Measurements from ENCODE around the gene PLXNB1. TPM values are rescaled to one million over a fixed set of nuclear protein-coding genes. Genes with fewer than 3 reads are reported as not detected.

PLXNB1 gene
- total and polyA plus RNA-seq, 2 of the 13 experiments (the other 11 are each of a cell fraction or from before 2014, with no cell fraction given): 86.0 to 143 TPM

- TF ChIP-seq ZNF563 (CRISPR knock-in tag; IDR thresholded peaks at IDR 0.05) (no peak), DR1 (CRISPR knock-in tag; IDR thresholded peaks at IDR 0.05) (0 out of 2 replicates have a peak, but pooled peaks have one; percentile 24), ZNF276 (CRISPR knock-in tag; IDR thresholded peaks at IDR 0.05; ENCODE audit: low read depth) (no peak), ZNF138 (CRISPR knock-in tag; IDR thresholded peaks at IDR 0.05; ENCODE audit: low read depth) (0 out of 2 replicates have a peak, but pooled peaks have one; percentile 27), ZFP41 (CRISPR knock-in tag; IDR thresholded peaks at IDR 0.05; ENCODE audit: borderline replicate concordance) (no peak), TGIF2 (CRISPR knock-in tag; IDR thresholded peaks at IDR 0.05) (peak; percentile 64; the same call in 1 of the 2 replicates), ARID3A (IDR thresholded peaks at IDR 0.05; ENCODE audit: low read depth, low read length) (no peak), ZNF772 (CRISPR knock-in tag; IDR thresholded peaks at IDR 0.05) (no peak), ZNF549 (CRISPR knock-in tag; IDR thresholded peaks at IDR 0.05) (no peak), ZMYM2 (CRISPR knock-in tag; IDR thresholded peaks at IDR 0.05) (no peak), TAF1 (CRISPR knock-in tag; IDR thresholded peaks at IDR 0.05) (peak; percentile 37), ETV5 (CRISPR knock-in tag; IDR thresholded peaks at IDR 0.05; ENCODE audit: borderline replicate concordance) (peak; percentile 9; the same call in 1 of the 2 replicates), IKZF5 (CRISPR knock-in tag; IDR thresholded peaks at IDR 0.05) (no peak), ZNF552 (CRISPR knock-in tag; IDR thresholded peaks at IDR 0.05; ENCODE audit: borderline replicate concordance) (no peak), KDM3A (CRISPR knock-in tag; IDR thresholded peaks at IDR 0.05; ENCODE audit: low read depth) (peak; percentile 69; the same call in 1 of the 2 replicates), TBL1XR1 (IDR thresholded peaks at IDR 0.05; ENCODE audit: borderline replicate concordance, low read length, partially characterized antibody) (no peak)
- TF ChIP-seq, protein P1, sequence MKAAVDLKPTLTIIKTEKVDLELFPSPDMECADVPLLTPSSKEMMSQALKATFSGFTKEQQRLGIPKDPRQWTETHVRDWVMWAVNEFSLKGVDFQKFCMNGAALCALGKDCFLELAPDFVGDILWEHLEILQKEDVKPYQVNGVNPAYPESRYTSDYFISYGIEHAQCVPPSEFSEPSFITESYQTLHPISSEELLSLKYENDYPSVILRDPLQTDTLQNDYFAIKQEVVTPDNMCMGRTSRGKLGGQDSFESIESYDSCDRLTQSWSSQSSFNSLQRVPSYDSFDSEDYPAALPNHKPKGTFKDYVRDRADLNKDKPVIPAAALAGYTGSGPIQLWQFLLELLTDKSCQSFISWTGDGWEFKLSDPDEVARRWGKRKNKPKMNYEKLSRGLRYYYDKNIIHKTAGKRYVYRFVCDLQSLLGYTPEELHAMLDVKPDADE (CRISPR knock-in tag; IDR thresholded peaks at IDR 0.05): no peak
- TF ChIP-seq, protein P2, sequence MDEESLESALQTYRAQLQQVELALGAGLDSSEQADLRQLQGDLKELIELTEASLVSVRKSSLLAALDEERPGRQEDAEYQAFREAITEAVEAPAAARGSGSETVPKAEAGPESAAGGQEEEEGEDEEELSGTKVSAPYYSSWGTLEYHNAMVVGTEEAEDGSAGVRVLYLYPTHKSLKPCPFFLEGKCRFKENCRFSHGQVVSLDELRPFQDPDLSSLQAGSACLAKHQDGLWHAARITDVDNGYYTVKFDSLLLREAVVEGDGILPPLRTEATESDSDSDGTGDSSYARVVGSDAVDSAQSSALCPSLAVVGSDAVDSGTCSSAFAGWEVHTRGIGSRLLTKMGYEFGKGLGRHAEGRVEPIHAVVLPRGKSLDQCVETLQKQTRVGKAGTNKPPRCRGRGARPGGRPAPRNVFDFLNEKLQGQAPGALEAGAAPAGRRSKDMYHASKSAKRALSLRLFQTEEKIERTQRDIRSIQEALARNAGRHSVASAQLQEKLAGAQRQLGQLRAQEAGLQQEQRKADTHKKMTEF (CRISPR knock-in tag; IDR thresholded peaks at IDR 0.05): peak; percentile 53; the same call in 1 of the 2 replicates
- TF ChIP-seq, protein P3, sequence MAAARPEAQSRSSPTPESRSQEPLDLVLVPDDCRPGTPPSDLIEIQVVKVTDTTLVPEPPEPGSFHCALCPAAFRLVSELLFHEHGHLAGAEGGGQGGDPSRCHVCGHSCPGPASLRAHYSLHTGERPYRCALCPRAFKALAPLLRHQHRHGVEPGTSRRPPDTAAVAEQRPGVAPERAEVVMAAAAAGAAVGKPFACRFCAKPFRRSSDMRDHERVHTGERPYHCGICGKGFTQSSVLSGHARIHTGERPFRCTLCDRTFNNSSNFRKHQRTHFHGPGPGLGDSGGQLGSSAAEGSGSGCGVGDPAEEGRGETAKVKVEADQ (CRISPR knock-in tag; IDR thresholded peaks at IDR 0.05; ENCODE audit: borderline replicate concordance): no peak
These were observed 1.1 kb downstream of the PLXNB1 start (continued) for GRCh38 chr3:48428572-48429316.

Measured in HepG2 (cell line).